H1 (cell line): ENCODE measurements around the gene PDIA2. TPM values are rescaled to one million over a fixed set of nuclear protein-coding genes. Genes with fewer than 3 reads are reported as not detected.

Experiments
- CTCF ChIA-PET: fragments of 300-600 bp; sonication (Branson Sonifier 250); formaldehyde crosslinking; loops from one replicate; lab custom pipeline; 2021; ENCODE audit not compliant: partially characterized antibody; lab: Charles Lee
- POLR2A ChIA-PET: fragments of 300-600 bp; sonication (Branson Sonifier 250); formaldehyde crosslinking; loops from one replicate; lab custom pipeline; 2021; ENCODE audit warnings: inconsistent platforms; ENCODE audit not compliant: partially characterized antibody; lab: Charles Lee
- DNase-seq, 2 experiments: peaks; one replicate each; pipeline versions ENCODE4 v3.0.0 to v3.0.0-alpha.2; 2010 to 2022; ENCODE audit warnings: low spot score in 2 of 2, low read depth in 1 of 2, mixed read lengths in 1 of 2
- FAIRE-seq: peaks from 2 replicates; lab custom pipeline; 2011; peaks lifted over from hg19 to GRCh38; lab: Jason Lieb, UNC
- H2AFZ ChIP-seq: 2 replicates; pipeline ENCODE4 v1.8.1; 2012; ENCODE audit warnings: low read length, inconsistent platforms
- H2AK5ac ChIP-seq: 2 replicates; pipeline ENCODE4 v1.6.1; 2013; ENCODE audit warnings: low read depth, low read length
- H2BK120ac ChIP-seq: replicated peaks from 2 replicates; pipeline ENCODE3; 2013; ENCODE audit warnings: low read depth, low read length, inconsistent platforms
- H2BK12ac ChIP-seq: 2 replicates; pipeline ENCODE4 v1.6.1; 2013; ENCODE audit warnings: low read depth, low read length
- H2BK15ac ChIP-seq: 2 replicates; pipeline ENCODE4 v1.6.1; 2013; ENCODE audit warnings: low read length
- H2BK20ac ChIP-seq: 2 replicates; pipeline ENCODE4 v1.6.1; 2013; ENCODE audit warnings: low read length
- H2BK5ac ChIP-seq: 2 replicates; pipeline ENCODE4 v1.6.1; 2013; ENCODE audit warnings: low read depth, low read length
- H3K14ac ChIP-seq: 2 replicates; pipeline ENCODE4 v1.6.1; 2013; ENCODE audit warnings: inconsistent platforms; ENCODE audit not compliant: insufficient read length
- H3K18ac ChIP-seq: 2 replicates; pipeline ENCODE4 v1.6.1; 2013; ENCODE audit warnings: low read length; ENCODE audit errors: extremely low read depth
- H3K23ac ChIP-seq: 2 replicates; pipeline ENCODE4 v1.6.1; 2013; ENCODE audit warnings: inconsistent platforms; ENCODE audit not compliant: insufficient read length
- H3K23me2 ChIP-seq: 2 replicates; pipeline ENCODE4 v1.6.1; 2013; ENCODE audit warnings: low read depth, low read length
- H3K27ac ChIP-seq: 2 replicates; pipeline ENCODE4 v1.6.1; 2011; ENCODE audit warnings: low read depth, low read length, inconsistent platforms
- H3K27me3 ChIP-seq, 4 experiments: replicated peaks in 1 of 4; 1 replicate in 1 of 4; 2 replicates in 3 of 4; pipeline versions ENCODE4 v1.6.1 to v1.8.1; 2011 to 2013; ENCODE audit warnings: low read length in 3 of 4, mild to moderate bottlenecking in 3 of 4, inconsistent platforms in 2 of 4, mixed read lengths in 2 of 4, moderate library complexity in 1 of 4; ENCODE audit not compliant: control insufficient read depth in 3 of 4, insufficient read depth in 3 of 4; ENCODE audit errors: extremely low read depth in 1 of 4
- H3K36me3 ChIP-seq, 4 experiments: 2 replicates each; pipeline versions ENCODE4 v1.6.1 to v1.8.1; 2011 to 2013; ENCODE audit warnings: mild to moderate bottlenecking in 4 of 4, low read length in 3 of 4, moderate library complexity in 2 of 4, control low read depth in 1 of 4, inconsistent platforms in 1 of 4; ENCODE audit not compliant: insufficient read depth in 4 of 4, control insufficient read depth in 2 of 4
- H3K4ac ChIP-seq: replicated peaks from 2 replicates; pipeline ENCODE3; 2013; ENCODE audit warnings: low read length, low read depth, mixed read lengths, inconsistent platforms; ENCODE audit not compliant: insufficient read length
- H3K4me1 ChIP-seq, 4 experiments: replicated peaks in 1 of 4; 1 replicate in 1 of 4; 2 replicates in 3 of 4; pipeline versions ENCODE4 v1.6.1 to v1.8.1; 2011 to 2013; ENCODE audit warnings: low read length in 3 of 4, inconsistent platforms in 2 of 4, mixed read lengths in 1 of 4; ENCODE audit not compliant: insufficient read depth in 4 of 4, control insufficient read depth in 3 of 4
- H3K4me2 ChIP-seq, 2 experiments: 2 replicates each; pipeline versions ENCODE4 v1.6.1 to v1.8.1; 2011 to 2013; ENCODE audit warnings: low read depth in 2 of 2, low read length in 2 of 2, control low read depth in 1 of 2, inconsistent platforms in 1 of 2, mild to moderate bottlenecking in 1 of 2; ENCODE audit not compliant: insufficient read depth in 1 of 2
- H3K4me3 ChIP-seq, 4 experiments: fragments of 200-600, 300-600 bp in 1 of 4; sonication (generic), shearing (Covaris generic), sonication (Bioruptor Twin) in 1 of 4; 2 replicates each; pipeline versions ENCODE4 v1.5.1 to v1.8.1; 2011 to 2016; ENCODE audit warnings: low read length in 4 of 4, low read depth in 3 of 4, control low read depth in 2 of 4, inconsistent platforms in 2 of 4, mild to moderate bottlenecking in 2 of 4, mixed read lengths in 1 of 4, moderate library complexity in 1 of 4; ENCODE audit not compliant: insufficient read depth in 2 of 4; ENCODE audit errors: extremely low read depth in 1 of 4
- H3K56ac ChIP-seq: replicated peaks from 2 replicates; pipeline ENCODE3; 2013; ENCODE audit warnings: low read depth, mild to moderate bottlenecking, mixed read lengths, low read length, inconsistent platforms; ENCODE audit not compliant: insufficient read length
- H3K79me1 ChIP-seq: 2 replicates; pipeline ENCODE4 v1.6.1; 2013; ENCODE audit warnings: low read depth, low read length, control low read depth
- H3K79me2 ChIP-seq, 2 experiments: 2 replicates each; pipeline versions ENCODE4 v1.6.1 to v1.8.1; 2012 to 2013; ENCODE audit warnings: low read length in 2 of 2, mild to moderate bottlenecking in 2 of 2, inconsistent platforms in 1 of 2; ENCODE audit not compliant: insufficient read depth in 2 of 2, control insufficient read depth in 1 of 2
- H3K9ac ChIP-seq, 4 experiments: replicated peaks in 1 of 4; 1 replicate in 1 of 4; 2 replicates in 3 of 4; pipeline versions ENCODE4 v1.6.1 to v1.8.1; 2011 to 2013; ENCODE audit warnings: low read depth in 3 of 4, low read length in 3 of 4, control low read depth in 2 of 4, mild to moderate bottlenecking in 2 of 4, moderate library complexity in 2 of 4, inconsistent platforms in 1 of 4; ENCODE audit errors: extremely low read depth in 1 of 4
- H3K9me3 ChIP-seq, 2 experiments: 2 replicates each; pipeline versions ENCODE4 v1.6.1 to v1.8.1; 2012 to 2013; ENCODE audit warnings: mild to moderate bottlenecking in 2 of 2, moderate library complexity in 2 of 2, control low read depth in 1 of 2, inconsistent platforms in 1 of 2, low read depth in 1 of 2, low read length in 1 of 2, mixed read lengths in 1 of 2; ENCODE audit not compliant: insufficient read depth in 2 of 2
- H4K20me1 ChIP-seq, 2 experiments: replicated peaks in 1 of 2; 2 replicates each; pipeline versions ENCODE3 to v1.8.1; 2011 to 2013; ENCODE audit warnings: inconsistent platforms in 2 of 2, low read length in 2 of 2, mild to moderate bottlenecking in 1 of 2; ENCODE audit not compliant: insufficient read depth in 2 of 2, control insufficient read depth in 1 of 2
- H4K5ac ChIP-seq: 2 replicates; pipeline ENCODE4 v1.6.1; 2013; ENCODE audit warnings: low read length, low read depth, mixed read lengths, inconsistent platforms; ENCODE audit not compliant: insufficient read length
- H4K8ac ChIP-seq: 2 replicates; pipeline ENCODE4 v1.8.0; 2013; ENCODE audit warnings: mild to moderate bottlenecking, moderate library complexity, low read length, inconsistent platforms; ENCODE audit not compliant: insufficient read depth; ENCODE audit errors: extremely low read depth
- H4K91ac ChIP-seq: replicated peaks from 2 replicates; pipeline ENCODE3; 2013; ENCODE audit warnings: low read length, mixed read lengths, inconsistent platforms; ENCODE audit not compliant: insufficient read length
- ATF2 ChIP-seq: IDR thresholded peaks from 2 replicates; pipeline ENCODE4 v1.6.1; 2012; ENCODE audit warnings: low read length, inconsistent platforms
- BRCA1 ChIP-seq: IDR thresholded peaks from 2 replicates; pipeline ENCODE4 v1.6.1; 2012; ENCODE audit warnings: low read depth, low read length, improper control_type of control experiment
- CHD2 ChIP-seq: IDR thresholded peaks from 2 replicates; pipeline ENCODE4 v1.6.1; 2012; ENCODE audit warnings: low read length, improper control_type of control experiment
- CTBP2 ChIP-seq: IDR thresholded peaks from 2 replicates; pipeline ENCODE4 v1.7.0; 2011; ENCODE audit warnings: borderline replicate concordance, mild to moderate bottlenecking, moderate library complexity, mixed read lengths, low read length; ENCODE audit not compliant: insufficient read depth, insufficient read length
- EZH2 ChIP-seq: fragments of 200-600 bp; sonication (generic); IDR thresholded peaks from 2 replicates; pipeline ENCODE4 v1.7.1; 2012; ENCODE audit warnings: low read depth, mild to moderate bottlenecking, moderate library complexity, low read length, inconsistent platforms; ENCODE audit not compliant: severe bottlenecking
- PHF8 ChIP-seq: fragments of 200-600 bp; sonication (generic); conservative IDR thresholded peaks from 2 replicates; pipeline ENCODE4 v1.7.1; 2012; ENCODE audit warnings: low read depth, mild to moderate bottlenecking, inconsistent platforms, low read length, moderate library complexity
- ZNF274 ChIP-seq: IDR thresholded peaks from 2 replicates; pipeline ENCODE4 v1.7.0; 2012; ENCODE audit warnings: low read length, borderline replicate concordance; ENCODE audit errors: extremely low read depth
- WGBS, 2 experiments: shearing (Covaris generic) in 1 of 2; methylation state at CpG; one replicate each; pipeline versions ENCODE4 v1.1.6 to v1.1.7; 2013 to 2015; ENCODE audit warnings: low lambda C conversion rate in 2 of 2, mixed read lengths in 2 of 2, inconsistent platforms in 1 of 2, low coverage in 1 of 2, missing lambda C conversion rate in 1 of 2; ENCODE audit not compliant: insufficient replicate concordance in 2 of 2, insufficient coverage in 1 of 2, insufficient read length in 1 of 2; ENCODE audit errors: extremely low coverage in 1 of 2, missing lambda C conversion rate in 1 of 2; 5-methylcytosine and 5-hydroxymethylcytosine counted together
- polyA plus RNA-seq, 7 experiments: library from polyadenylated mRNA; depleted of rRNA in 3 of 7; stranded (reverse) in 5 of 7; unstranded in 2 of 7; fragments of >200 nt in 5 of 7; fragments of 200-250 nt in 2 of 7; gene quantifications; 1 replicate in 5 of 7; 2 replicates in 1 of 7; 4 replicates in 1 of 7; pipeline versions ENCODE4 v1.2.1 to v1.2.3, GENCODE V29; 2011 to 2013; ENCODE audit warnings: missing spikeins in 2 of 7, mixed read lengths in 2 of 7
- total RNA-seq: library from RNA; stranded (reverse); fragmentation: NEBNext Ultra II Directional; extraction: Animal tissue kit (Norgen Biotek cat#: 25700); gene quantifications from 2 replicates; pipeline ENCODE4 v1.2.1, GENCODE V29; 2021

Gene PDIA2
- total and polyA plus RNA-seq, 2 of the 8 experiments (the other 6 are each of a cell fraction or from before 2014, with no cell fraction given), result 0.34 to 0.50 TPM

GRCh38 chr16:265711-266110 lies 17.3 kb upstream of the PDIA2 start:
- no peak overlapping the region for H2BK12ac ChIP-seq
- DNase-seq (no peak), FAIRE-seq (no peak)
- H3K14ac ChIP-seq, result no peak overlapping the region
- peaks cover 0 to 7% (median 3%) of the 10 kb centered on the region in 4 experiments; a peak in 3 of 8 replicates for H3K36me3 ChIP-seq
- no peak overlapping the region for H3K18ac ChIP-seq
- H3K56ac ChIP-seq, result no peak overlapping the region
- 90% methylated on average over 12 of the region's 12 CpGs; no CpG with 5 or more reads in 1 of the 2 experiments for WGBS, 2 experiments
- H3K23ac ChIP-seq, result no peak overlapping the region
- H3K4me2 ChIP-seq, result no peak overlapping the region
- no peak for TF ChIP-seq EZH2
- TF ChIP-seq BRCA1, result no peak
- no peak for TF ChIP-seq CHD2
- TF ChIP-seq ZNF274, result no peak
- TF ChIP-seq PHF8, result no peak
- TF ChIP-seq CTBP2, result no peak
- TF ChIP-seq ATF2, result no peak
- no peak overlapping the region for H2AFZ ChIP-seq
- no peaks in the 10 kb centered on the region for H3K79me1 ChIP-seq
- no peak overlapping the region for H3K4me3 ChIP-seq
- H3K27ac ChIP-seq, result no peak overlapping the region
- H2BK120ac ChIP-seq, result no peak overlapping the region
- ChIA-PET CTCF (interaction anchor here (0.9 to 1.4 kb wide), 3 partner anchors 38 to 96 kb away, joined by 3 to 4 read pairs (median 3); no protein-coding TSS in a partner anchor), POLR2A (interaction anchor here (1.5 kb wide), 1 partner anchor 11 kb away, joined by 6 read pairs; the partner anchor contains the start of gene RGS11)
- no peaks in the 10 kb centered on the region for H3K27me3 ChIP-seq
- no peak overlapping the region for H4K5ac ChIP-seq
- no peak overlapping the region for H3K4ac ChIP-seq
- H4K91ac ChIP-seq, result no peak overlapping the region
- H3K9me3 ChIP-seq, result no peaks in the 10 kb centered on the region
- H2BK15ac ChIP-seq, result no peak overlapping the region
- H4K20me1 ChIP-seq, result peaks cover 0 to 17% of the 10 kb centered on the region in 2 experiments
- no peak overlapping the region for H2BK5ac ChIP-seq
- no peak overlapping the region for H3K9ac ChIP-seq
- H3K79me2 ChIP-seq, result no peaks in the 10 kb centered on the region
- no peak overlapping the region for H4K8ac ChIP-seq
- no peak overlapping the region for H2AK5ac ChIP-seq
- H3K23me2 ChIP-seq, result peaks cover 4% of the 10 kb centered on the region; the same call in 1 of the 2 replicates
- H3K4me1 ChIP-seq, result no peaks in the 10 kb centered on the region; a peak in 1 of 7 replicates
- H2BK20ac ChIP-seq, result no peak overlapping the region
